PC-9 (cell line): ENCODE data around the gene ACTG1. TPM values are rescaled to one million over a fixed set of nuclear protein-coding genes. Genes with fewer than 3 reads are reported as not detected.

Experiments used
- BruUV-seq: library from RNA; stranded (reverse); fragments of 400-500 nt; replicated peaks from 2 replicates; lab custom pipeline; 2021; lab: Mats Ljungman, UMichigan
- CTCF ChIA-PET: fragments of 300-600 bp; sonication (Branson Sonifier 250); formaldehyde crosslinking; loops from one replicate; lab custom pipeline; 2022; ENCODE audit warnings: antibody characterized with exemption; lab: Charles Lee
- POLR2A ChIA-PET: fragments of 300-600 bp; sonication (Branson Sonifier 250); formaldehyde crosslinking; loops from one replicate; lab custom pipeline; 2022; ENCODE audit warnings: antibody characterized with exemption; ENCODE audit not compliant: unreplicated experiment; lab: Charles Lee
- DNase-seq, 2 experiments: peaks; one replicate each; pipeline versions ENCODE4 v3.0.0 to v3.0.0-alpha.2; 2015 to 2022; ENCODE audit warnings: mixed read lengths in 1 of 2
- H2AFZ ChIP-seq: fragments of 200-600 bp; sonication (generic); 2 replicates; pipeline ENCODE4 v1.8.1; 2017; ENCODE audit warnings: antibody characterized with exemption
- H3F3A ChIP-seq: fragments of 200-600 bp; sonication (generic); 2 replicates; pipeline ENCODE4 v1.8.1; 2017; ENCODE audit warnings: antibody characterized with exemption, mild to moderate bottlenecking, low read depth; ENCODE audit not compliant: insufficient read depth
- H3K27ac ChIP-seq: fragments of 200-600 bp; sonication (generic); 2 replicates; pipeline ENCODE4 v1.6.1; 2016; ENCODE audit warnings: mixed run types
- H3K27me3 ChIP-seq: fragments of 200-600 bp; sonication (generic); 2 replicates; pipeline ENCODE4 v1.6.1; 2016; ENCODE audit warnings: low read depth, mixed run types; ENCODE audit not compliant: insufficient read depth
- H3K36me3 ChIP-seq: fragments of 200-600 bp; sonication (generic); 2 replicates; pipeline ENCODE4 v1.6.1; 2016; ENCODE audit warnings: low read depth, mixed run types
- H3K4me1 ChIP-seq: fragments of 200-600 bp; sonication (generic); replicated peaks from 2 replicates; pipeline ENCODE4 v1.6.1; 2016; ENCODE audit warnings: mixed run types; ENCODE audit not compliant: insufficient read depth
- H3K4me2 ChIP-seq: fragments of 200-600 bp; sonication (generic); 2 replicates; pipeline ENCODE4 v1.6.1; 2017; ENCODE audit warnings: mixed run types
- H3K4me3 ChIP-seq: fragments of 200-600 bp; sonication (generic); 2 replicates; pipeline ENCODE4 v1.6.1; 2016; ENCODE audit warnings: mixed run types
- H3K79me2 ChIP-seq: fragments of 200-600 bp; sonication (generic); 2 replicates; pipeline ENCODE4 v1.6.1; 2017; ENCODE audit warnings: low read depth, mixed run types
- H3K9me2 ChIP-seq: fragments of 200-600 bp; sonication (generic); 2 replicates; pipeline ENCODE4 v1.8.1; 2017; ENCODE audit warnings: mild to moderate bottlenecking; ENCODE audit not compliant: insufficient read depth
- H3K9me3 ChIP-seq: fragments of 200-600 bp; sonication (generic); 2 replicates; pipeline ENCODE4 v1.8.1; 2016; ENCODE audit warnings: low read depth; ENCODE audit not compliant: insufficient read depth
- H4K20me1 ChIP-seq: fragments of 200-600 bp; sonication (generic); 2 replicates; pipeline ENCODE4 v1.8.1; 2017; ENCODE audit not compliant: insufficient read depth
- EZH2 ChIP-seq: fragments of 200-600 bp; sonication (generic); IDR thresholded peaks from 2 replicates; pipeline ENCODE4 v1.8.0; 2017; ENCODE audit warnings: antibody characterized with exemption, low read depth
- intact Hi-C: fragments of 100-400 bp; cut with micrococcal nuclease; formaldehyde crosslinking; loops from one replicate; pipeline ENCODE4 v1.10.0; 2022; ENCODE audit not compliant: unreplicated experiment
- total RNA-seq: library from RNA; stranded (reverse); gene quantifications from 2 replicates; pipeline ENCODE4 v1.2.3, GENCODE V29; 2021
- TF ChIP-seq, protein P1 (sequence below): fragments of 200-600 bp; sonication (generic); conservative IDR thresholded peaks from 2 replicates; pipeline ENCODE4 v1.6.1; 2017; ENCODE audit warnings: mixed run types, antibody characterized with exemption, mild to moderate bottlenecking, moderate library complexity

Gene ACTG1
- total RNA-seq, 1 experiment from 2014 or later = 3,629 TPM

GRCh38 chr17:81546906-81547613 is 34.5 kb upstream of the ACTG1 start:
- no peaks in the 10 kb centered on the region for H3K9me3 ChIP-seq
- H3K36me3 ChIP-seq = no peaks in the 10 kb centered on the region
- peaks cover 7% of the 10 kb centered on the region; the same call in 1 of the 2 replicates for H3K79me2 ChIP-seq
- BruUV-seq = no TSS peak
- CTCF ChIA-PET = no interaction called here
- POLR2A ChIA-PET = no interaction called here
- no peaks in the 10 kb centered on the region for H3F3A ChIP-seq
- H4K20me1 ChIP-seq = no peaks in the 10 kb centered on the region
- no peaks in the 10 kb centered on the region for H3K4me1 ChIP-seq
- no peak overlapping the region for H3K27ac ChIP-seq
- H3K4me2 ChIP-seq = no peak overlapping the region
- H3K9me2 ChIP-seq = no peaks in the 10 kb centered on the region
- DNase-seq = no peak
- intact Hi-C loops = no loop called here
- no peaks in the 10 kb centered on the region for H3K27me3 ChIP-seq
- no peak overlapping the region for H2AFZ ChIP-seq
- TF ChIP-seq, protein P1, sequence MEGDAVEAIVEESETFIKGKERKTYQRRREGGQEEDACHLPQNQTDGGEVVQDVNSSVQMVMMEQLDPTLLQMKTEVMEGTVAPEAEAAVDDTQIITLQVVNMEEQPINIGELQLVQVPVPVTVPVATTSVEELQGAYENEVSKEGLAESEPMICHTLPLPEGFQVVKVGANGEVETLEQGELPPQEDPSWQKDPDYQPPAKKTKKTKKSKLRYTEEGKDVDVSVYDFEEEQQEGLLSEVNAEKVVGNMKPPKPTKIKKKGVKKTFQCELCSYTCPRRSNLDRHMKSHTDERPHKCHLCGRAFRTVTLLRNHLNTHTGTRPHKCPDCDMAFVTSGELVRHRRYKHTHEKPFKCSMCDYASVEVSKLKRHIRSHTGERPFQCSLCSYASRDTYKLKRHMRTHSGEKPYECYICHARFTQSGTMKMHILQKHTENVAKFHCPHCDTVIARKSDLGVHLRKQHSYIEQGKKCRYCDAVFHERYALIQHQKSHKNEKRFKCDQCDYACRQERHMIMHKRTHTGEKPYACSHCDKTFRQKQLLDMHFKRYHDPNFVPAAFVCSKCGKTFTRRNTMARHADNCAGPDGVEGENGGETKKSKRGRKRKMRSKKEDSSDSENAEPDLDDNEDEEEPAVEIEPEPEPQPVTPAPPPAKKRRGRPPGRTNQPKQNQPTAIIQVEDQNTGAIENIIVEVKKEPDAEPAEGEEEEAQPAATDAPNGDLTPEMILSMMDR = no peak
- no peak for TF ChIP-seq EZH2
- H3K4me3 ChIP-seq = no peak overlapping the region

- no peak overlapping the region for H3K4me3 ChIP-seq
- H4K20me1 ChIP-seq = no peaks in the 10 kb centered on the region
- CTCF ChIA-PET = no interaction called here
- H3K4me1 ChIP-seq = no peaks in the 10 kb centered on the region
- no peak for DNase-seq
- H3K9me2 ChIP-seq = no peaks in the 10 kb centered on the region
- POLR2A ChIA-PET = interaction anchor here (0.6 kb wide), 1 partner anchor 148 kb away, joined by 3 read pairs; no protein-coding TSS in a partner anchor
- no peak overlapping the region for H3K27ac ChIP-seq
- H2AFZ ChIP-seq = no peak overlapping the region
- H3F3A ChIP-seq = no peaks in the 10 kb centered on the region
- no peaks in the 10 kb centered on the region for H3K36me3 ChIP-seq
- no peaks in the 10 kb centered on the region for H3K27me3 ChIP-seq
- BruUV-seq = no TSS peak
- no peaks in the 10 kb centered on the region for H3K9me3 ChIP-seq
- intact Hi-C loops = no loop called here
- H3K79me2 ChIP-seq = no peaks in the 10 kb centered on the region
- no peak overlapping the region for H3K4me2 ChIP-seq
- TF ChIP-seq, protein P1 = no peak
- TF ChIP-seq EZH2 = no peak
Observed at GRCh38 chr17:81545160-81545949, 32.8 kb upstream of the ACTG1 start.

GRCh38 chr17:81544281-81544974 is 31.8 kb upstream of the ACTG1 start:
- ChIA-PET POLR2A (no interaction called here), CTCF (no interaction called here)
- no peak for DNase-seq
- H3K4me2 ChIP-seq = no peak overlapping the region
- no peaks in the 10 kb centered on the region for H3K36me3 ChIP-seq
- no peaks in the 10 kb centered on the region for H3K4me1 ChIP-seq
- no peaks in the 10 kb centered on the region for H3K79me2 ChIP-seq
- no peak overlapping the region for H3K27ac ChIP-seq
- no peak overlapping the region for H2AFZ ChIP-seq
- BruUV-seq = no TSS peak
- no peaks in the 10 kb centered on the region for H3K9me3 ChIP-seq
- H3K9me2 ChIP-seq = no peaks in the 10 kb centered on the region
- H3F3A ChIP-seq = no peaks in the 10 kb centered on the region
- no peaks in the 10 kb centered on the region for H4K20me1 ChIP-seq
- no peak for TF ChIP-seq EZH2
- TF ChIP-seq, protein P1 = no peak
- no peaks in the 10 kb centered on the region for H3K27me3 ChIP-seq
- no peak overlapping the region for H3K4me3 ChIP-seq
- intact Hi-C loops = no loop called here
